ENCODE results near the gene ATP1A1. TPM values are rescaled to one million over a fixed set of nuclear protein-coding genes. Genes with fewer than 3 reads are reported as not detected.

Gene ATP1A1
- total RNA-seq, 1 experiment from 2014 or later, result 239 TPM

DNA sequence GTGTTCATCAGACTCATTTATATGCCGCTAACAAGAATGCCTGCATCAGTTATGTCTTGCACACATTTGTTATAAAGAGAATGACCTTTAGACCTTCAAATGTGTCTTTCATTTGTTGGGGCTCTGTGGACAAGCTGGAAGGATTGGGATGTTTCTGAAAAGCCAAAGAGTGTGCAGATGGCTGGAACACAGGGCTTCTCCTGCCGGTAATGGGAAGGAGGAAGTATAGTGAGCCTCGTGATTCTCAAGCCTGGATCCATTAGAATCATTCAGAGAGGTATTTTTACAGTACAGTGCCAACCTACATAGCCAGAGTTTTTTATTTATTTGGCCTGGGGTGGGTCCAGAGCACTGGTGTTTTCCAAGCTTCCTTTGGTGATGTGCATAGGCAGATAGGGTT lies 40.6 kb upstream of the ATP1A1 start:
- no peak overlapping the region for H3K27ac ChIP-seq (ENCODE audit: insufficient read length, low read depth, low read length)
- WGBS (ENCODE audit: extremely low coverage, insufficient read length, low lambda C conversion rate), result no CpG with 5 or more reads among the region's 3 CpGs
- H2BK120ac ChIP-seq (ENCODE audit: low read depth, low read length, poor library complexity, severe bottlenecking), result no peak overlapping the region
- H4K5ac ChIP-seq (ENCODE audit: insufficient read length, low read depth, low read length), result no peak overlapping the region
- H3K14ac ChIP-seq (ENCODE audit: insufficient read depth, low read length), result no peak overlapping the region
- H4K8ac ChIP-seq (replicated peaks; ENCODE audit: insufficient read length, low read depth, low read length), result no peak overlapping the region
- H3K23ac ChIP-seq (ENCODE audit: insufficient read length, low read depth, low read length), result no peak overlapping the region
- H3K9ac ChIP-seq (ENCODE audit: extremely low read depth, insufficient read length, low read length), result no peak overlapping the region
- Mint-ChIP-seq H3K27me3 (ENCODE audit: low read depth) (peaks cover 1% of the 10 kb centered on the region; the same call in 1 of the 2 replicates), H3K9me3 (no peaks in the 10 kb centered on the region), H3K4me1 (peaks cover 18 to 23% of the 10 kb centered on the region in 2 experiments), H3K36me3 (ENCODE audit: insufficient read depth in 1 of 3, low read depth in 3 of 3) (no peaks in the 10 kb centered on the region; a peak in 1 of 7 replicates), H3K27ac (no peak overlapping the region), H3K4me3 (no peak overlapping the region)
- no peaks in the 10 kb centered on the region for H3K79me1 ChIP-seq (ENCODE audit: insufficient read depth, low read depth, low read length, poor library complexity, severe bottlenecking)
- H3K4me2 ChIP-seq (ENCODE audit: insufficient read depth, insufficient read length, low read length), result no peak overlapping the region
- H3K23me2 ChIP-seq (ENCODE audit: insufficient read length, low read depth, low read length, poor library complexity, severe bottlenecking), result no peaks in the 10 kb centered on the region
- no peak overlapping the region for H2BK12ac ChIP-seq (ENCODE audit: insufficient read length, low read depth, low read length)
- H2BK5ac ChIP-seq (ENCODE audit: insufficient read length, low read length), result no peak overlapping the region
- H3K18ac ChIP-seq (ENCODE audit: insufficient read length, low read depth, low read length), result no peak overlapping the region
- TF ChIP-seq, protein P1, sequence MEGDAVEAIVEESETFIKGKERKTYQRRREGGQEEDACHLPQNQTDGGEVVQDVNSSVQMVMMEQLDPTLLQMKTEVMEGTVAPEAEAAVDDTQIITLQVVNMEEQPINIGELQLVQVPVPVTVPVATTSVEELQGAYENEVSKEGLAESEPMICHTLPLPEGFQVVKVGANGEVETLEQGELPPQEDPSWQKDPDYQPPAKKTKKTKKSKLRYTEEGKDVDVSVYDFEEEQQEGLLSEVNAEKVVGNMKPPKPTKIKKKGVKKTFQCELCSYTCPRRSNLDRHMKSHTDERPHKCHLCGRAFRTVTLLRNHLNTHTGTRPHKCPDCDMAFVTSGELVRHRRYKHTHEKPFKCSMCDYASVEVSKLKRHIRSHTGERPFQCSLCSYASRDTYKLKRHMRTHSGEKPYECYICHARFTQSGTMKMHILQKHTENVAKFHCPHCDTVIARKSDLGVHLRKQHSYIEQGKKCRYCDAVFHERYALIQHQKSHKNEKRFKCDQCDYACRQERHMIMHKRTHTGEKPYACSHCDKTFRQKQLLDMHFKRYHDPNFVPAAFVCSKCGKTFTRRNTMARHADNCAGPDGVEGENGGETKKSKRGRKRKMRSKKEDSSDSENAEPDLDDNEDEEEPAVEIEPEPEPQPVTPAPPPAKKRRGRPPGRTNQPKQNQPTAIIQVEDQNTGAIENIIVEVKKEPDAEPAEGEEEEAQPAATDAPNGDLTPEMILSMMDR (conservative IDR thresholded peaks at IDR 0.05), result no peak
- H4K20me1 ChIP-seq (ENCODE audit: control insufficient read depth, insufficient read depth, insufficient read length), result no peaks in the 10 kb centered on the region
- no peak overlapping the region for H2BK15ac ChIP-seq (ENCODE audit: low read depth, low read length)
- H3K27me3 ChIP-seq (ENCODE audit: insufficient read depth, low read length), result no peaks in the 10 kb centered on the region
- H3K4ac ChIP-seq (ENCODE audit: low read depth, low read length), result no peak overlapping the region
- H3K56ac ChIP-seq (ENCODE audit: insufficient read length, low read depth, low read length), result no peak overlapping the region
- no peak overlapping the region for H2AFZ ChIP-seq (ENCODE audit: low read length)
- no peaks in the 10 kb centered on the region for H3K79me2 ChIP-seq (ENCODE audit: insufficient read depth, low read length)
- H3K4me1 ChIP-seq (ENCODE audit: insufficient read depth, low read length), result peaks cover 3% of the 10 kb centered on the region; the same call in 1 of the 2 replicates
- no peak overlapping the region for H4K91ac ChIP-seq (ENCODE audit: insufficient read length, low read depth, low read length)
- H2AK5ac ChIP-seq (ENCODE audit: insufficient read length, low read length), result no peak overlapping the region
- H3K9me3 ChIP-seq (ENCODE audit: control insufficient read depth, low read depth, low read length), result no peaks in the 10 kb centered on the region
- no peak overlapping the region for H2BK20ac ChIP-seq (ENCODE audit: low read depth, low read length, poor library complexity, severe bottlenecking)
- DNase-seq, result no peak
- no peak overlapping the region for H3T11ph ChIP-seq (ENCODE audit: low read length)

Data from H9 (cell line).